T-helper 1 cell (primary cell): ENCODE measurements around the gene AMOTL1.

ENCODE experiments used
- DNase-seq, 5 donors: peaks; one replicate each; pipeline ENCODE4 v3.0.0-alpha.2; 2012 to 2020

The AMOTL1 gene

GRCh38 chr11:94861306-94861845, 93.2 kb downstream of the AMOTL1 start:
- no peak for DNase-seq

GRCh38 chr11:94862926-94863880, 95.0 kb downstream of the AMOTL1 start:
- no peak for DNase-seq

DNA sequence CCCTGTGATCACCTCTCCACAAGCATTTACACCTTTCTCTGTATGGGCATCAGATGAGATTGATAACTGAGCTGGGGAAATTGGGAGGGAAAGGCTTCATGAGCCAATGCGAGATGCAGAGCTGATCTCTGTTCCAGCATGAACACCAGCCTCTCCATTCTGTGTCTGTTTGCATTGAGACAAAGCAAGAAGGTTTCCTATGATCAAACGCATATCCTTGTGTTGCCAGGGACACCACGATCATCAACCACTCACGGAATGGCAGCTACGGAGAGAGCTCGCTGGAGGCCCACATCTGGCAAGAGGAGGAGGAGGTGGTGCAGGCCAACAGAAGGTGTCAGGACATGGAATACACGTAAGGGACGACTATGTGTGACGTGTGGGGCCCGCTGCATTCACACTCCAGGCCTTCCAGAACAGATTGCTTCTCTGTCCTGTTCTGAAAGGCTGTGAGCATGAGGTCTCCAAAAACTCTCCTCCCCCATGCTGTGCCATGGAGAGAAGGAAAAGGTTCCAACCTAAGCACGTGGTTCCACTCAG, 96.4 kb downstream of the AMOTL1 start:
- DNase-seq = no peak

DNA sequence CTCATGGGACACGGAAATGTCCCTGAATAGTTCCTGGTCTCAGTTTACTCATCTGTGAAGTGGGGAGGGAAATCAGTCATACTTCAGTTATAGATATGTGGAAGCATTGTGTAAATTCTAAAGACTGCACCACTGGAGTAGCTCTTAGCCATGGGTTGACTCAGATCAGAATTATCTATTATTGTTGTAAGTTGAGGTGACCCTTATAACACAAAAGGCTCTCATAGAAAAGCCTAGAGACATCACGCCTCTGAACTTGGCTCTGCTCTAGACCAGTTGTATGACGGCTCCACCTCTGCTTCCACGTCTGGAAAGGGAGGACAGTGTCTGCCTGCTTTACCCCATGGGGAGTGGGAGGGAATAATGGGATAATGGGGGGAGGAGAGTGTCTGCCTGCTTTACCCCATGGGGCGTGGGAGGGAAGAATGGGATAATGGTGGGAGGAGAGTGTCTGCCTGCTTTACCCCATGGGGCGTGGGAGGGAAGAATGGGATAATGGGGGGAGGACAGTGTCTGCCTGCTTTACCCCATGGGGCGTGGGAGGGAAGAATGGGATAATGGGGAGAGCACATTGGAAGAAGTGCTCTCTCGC, 98.2 kb downstream of the AMOTL1 start:
- no peak for DNase-seq

DNA sequence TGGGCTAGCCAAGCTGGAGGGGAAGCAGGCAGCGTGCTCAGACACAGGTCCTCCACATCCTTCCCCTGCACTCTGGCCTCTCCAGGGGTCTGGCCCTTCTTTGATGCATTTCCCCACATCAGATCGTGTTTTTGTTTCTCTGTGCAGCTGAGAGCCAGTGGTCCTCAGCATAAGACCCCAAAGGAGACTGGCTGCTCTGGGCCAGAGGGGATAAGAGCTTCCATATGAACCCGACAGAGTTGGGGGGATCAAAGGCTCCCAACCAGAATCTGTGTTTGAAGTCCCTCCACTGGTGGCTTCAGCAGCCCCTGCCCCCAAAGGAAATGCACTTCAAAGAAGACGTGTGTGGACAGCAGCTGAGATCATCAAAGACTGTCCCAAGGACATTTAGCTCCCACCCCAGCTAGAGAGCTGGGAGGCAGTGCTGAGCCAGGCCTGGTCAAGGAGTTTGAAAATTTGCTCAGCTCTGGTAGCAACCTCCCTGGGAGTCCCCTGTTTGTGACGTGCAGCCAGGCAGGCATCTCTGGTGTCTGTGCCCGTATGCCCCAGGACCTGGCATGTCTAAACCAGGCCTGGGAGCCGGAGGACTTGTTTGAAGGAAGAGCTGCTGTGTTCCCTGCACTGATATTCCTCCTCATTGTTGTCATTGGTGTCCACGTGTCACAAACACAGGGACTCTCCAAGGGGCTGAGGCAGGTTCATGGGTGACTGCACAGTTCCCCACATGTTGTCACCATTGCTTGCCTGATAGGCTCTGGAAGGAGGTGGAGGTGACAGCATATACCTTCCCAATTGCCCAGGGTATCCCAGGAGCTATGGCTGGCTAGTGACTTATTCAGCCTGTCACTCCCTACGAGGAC, 99.0 kb downstream of the AMOTL1 start:
- no peak for DNase-seq

DNA sequence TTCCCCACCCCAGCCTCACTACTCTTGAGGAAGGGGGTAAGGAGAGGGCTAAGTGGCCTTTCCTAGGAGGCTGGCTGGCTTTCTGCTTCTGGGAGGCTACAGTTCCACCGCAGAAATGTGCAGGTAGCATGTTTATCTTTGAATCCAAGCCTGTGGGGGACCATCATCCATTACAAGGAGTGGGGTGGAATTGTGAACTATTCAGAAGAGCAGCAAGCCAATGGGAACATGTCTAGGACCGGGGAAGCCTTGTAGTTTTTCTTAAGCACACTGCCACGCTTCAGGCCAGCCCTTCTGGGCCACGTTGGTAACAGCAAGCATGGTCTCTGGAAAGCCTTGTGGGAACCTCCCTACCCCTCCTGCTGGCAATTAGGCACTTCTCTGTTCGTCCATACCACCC, 100.3 kb downstream of the AMOTL1 start:
- DNase-seq = no peak

DNA sequence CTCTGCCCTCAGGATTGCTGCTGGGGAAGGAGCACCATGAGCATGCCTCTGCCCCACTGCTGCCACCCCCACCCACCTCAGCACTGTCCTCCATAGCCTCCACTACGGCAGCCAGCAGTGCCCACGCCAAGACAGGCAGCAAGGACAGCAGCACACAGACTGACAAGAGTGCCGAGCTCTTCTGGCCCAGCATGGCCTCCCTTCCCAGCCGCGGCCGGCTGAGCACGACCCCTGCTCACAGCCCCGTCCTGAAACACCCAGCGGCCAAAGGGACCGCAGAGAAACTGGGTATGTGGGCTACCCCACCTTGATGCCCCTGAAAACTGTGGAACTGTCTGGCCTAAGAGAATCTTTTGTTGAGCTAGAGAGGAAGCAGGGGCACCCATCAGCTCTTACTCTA, 101.0 kb downstream of the AMOTL1 start:
- no peak for DNase-seq

GRCh38 chr11:94870422-94870821, 102.3 kb downstream of the AMOTL1 start:
- no peak for DNase-seq

- no peak for DNase-seq
Observed at GRCh38 chr11:94871491-94872185, 103.5 kb downstream of the AMOTL1 start.

DNA sequence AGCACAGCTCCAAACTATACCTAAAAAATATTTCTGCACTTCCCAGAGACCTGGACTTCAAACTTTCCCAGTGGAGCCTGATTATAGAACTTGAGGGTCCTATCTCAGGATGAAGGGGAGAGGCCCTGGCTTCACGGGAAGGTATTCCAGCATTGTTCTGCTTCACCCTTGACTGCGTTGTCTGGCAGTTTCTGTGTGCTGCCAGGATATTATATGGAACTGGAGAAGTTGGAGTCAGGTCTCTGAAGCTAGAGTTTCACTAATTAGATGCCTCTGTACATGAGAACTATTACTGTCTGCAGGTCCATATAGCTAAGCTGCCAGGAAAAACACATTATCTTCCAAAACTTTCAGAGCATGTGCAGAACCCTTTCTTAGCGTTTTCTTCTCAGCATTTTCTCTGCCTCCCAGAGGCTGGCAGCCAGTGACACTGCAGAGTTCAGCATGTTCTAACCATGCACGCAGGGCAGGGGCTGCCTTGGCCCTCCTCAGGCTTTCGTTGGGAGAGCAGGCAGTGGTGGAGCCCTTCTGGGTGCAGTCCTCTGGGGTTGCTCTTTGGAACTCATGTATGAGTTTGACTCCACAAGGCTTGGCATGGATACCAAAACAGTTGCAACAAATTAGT, 105.9 kb downstream of the AMOTL1 start:
- DNase-seq = no peak

GRCh38 chr11:94876222-94876621, 108.1 kb downstream of the AMOTL1 start:
- no peak for DNase-seq

DNA sequence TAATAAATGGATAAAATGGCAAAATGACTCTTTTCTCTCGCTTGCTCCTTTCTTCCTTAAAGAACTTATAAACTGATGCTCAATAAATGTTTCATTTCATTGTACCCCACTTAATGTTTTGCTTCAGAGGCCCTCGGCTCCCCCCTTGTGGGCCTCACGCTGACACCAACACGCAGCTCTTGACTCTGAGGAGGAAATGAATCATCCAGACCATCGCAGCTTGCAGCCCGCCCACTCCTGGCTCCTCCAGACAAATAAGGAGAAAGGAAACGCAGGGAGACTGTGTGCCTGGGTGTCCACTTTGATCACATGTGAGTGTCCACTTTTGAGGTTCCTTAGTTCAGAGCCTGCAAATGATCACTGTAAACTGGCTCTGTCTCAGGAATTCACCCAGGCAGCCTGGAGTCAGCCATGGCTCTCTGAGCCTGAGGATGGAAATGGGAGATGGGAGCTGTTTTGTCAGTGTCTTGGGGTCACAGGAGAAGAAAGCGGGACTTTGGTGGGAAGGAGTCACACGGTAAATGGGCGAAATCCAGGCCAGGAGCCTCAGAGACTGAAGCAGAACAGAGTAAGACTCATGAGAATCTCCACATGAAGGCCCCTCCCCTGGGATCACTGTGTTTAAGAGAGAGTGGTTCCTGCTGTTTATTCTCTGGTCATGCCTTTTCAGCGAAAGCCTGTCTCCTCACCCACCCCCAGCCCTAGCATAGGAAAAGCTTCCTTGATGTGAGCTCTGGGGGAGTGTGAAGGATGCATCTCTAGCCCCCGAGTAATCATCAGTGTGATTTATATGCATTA, 108.7 kb downstream of the AMOTL1 start:
- peak in 1 of 5 donors; percentile 72 for DNase-seq

DNA sequence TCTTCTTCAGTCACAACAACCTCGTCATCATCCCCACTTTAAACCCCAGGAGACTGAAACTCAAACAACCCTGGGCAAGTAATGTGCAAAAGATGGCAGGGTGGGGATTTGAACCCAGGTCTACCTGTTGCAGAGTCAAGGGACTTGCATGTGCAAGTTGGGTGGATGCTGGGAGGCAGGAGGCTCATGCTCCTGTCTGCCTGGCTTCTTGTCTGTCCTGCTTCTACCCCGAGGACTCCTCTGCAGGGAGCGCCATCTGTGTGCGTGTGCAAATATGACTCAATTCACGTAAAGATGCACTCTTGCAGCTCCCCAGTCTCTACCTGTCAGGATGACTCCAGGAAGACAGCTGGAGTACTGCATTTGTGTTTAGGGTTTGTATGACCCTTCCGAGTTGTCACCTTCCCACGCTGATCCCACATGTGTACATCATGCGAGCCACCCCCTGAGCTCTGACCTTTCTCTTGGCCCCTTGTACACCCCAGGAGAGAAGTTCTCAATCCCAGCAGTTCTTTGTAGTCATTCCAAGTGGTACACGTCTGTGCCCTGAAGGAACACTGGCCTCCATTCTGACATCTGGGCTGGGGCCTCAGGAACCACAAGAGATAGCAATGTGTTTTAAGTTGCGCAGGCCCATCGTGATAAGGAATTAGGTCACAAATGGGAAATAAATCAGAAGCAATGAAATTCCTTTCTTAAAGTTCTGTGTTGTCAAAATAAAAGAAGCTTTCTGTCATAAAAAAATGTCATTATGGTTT, 109.5 kb downstream of the AMOTL1 start:
- DNase-seq = no peak

- DNase-seq = no peak
Observed at GRCh38 chr11:94879006-94879405, 110.8 kb downstream of the AMOTL1 start.

DNA sequence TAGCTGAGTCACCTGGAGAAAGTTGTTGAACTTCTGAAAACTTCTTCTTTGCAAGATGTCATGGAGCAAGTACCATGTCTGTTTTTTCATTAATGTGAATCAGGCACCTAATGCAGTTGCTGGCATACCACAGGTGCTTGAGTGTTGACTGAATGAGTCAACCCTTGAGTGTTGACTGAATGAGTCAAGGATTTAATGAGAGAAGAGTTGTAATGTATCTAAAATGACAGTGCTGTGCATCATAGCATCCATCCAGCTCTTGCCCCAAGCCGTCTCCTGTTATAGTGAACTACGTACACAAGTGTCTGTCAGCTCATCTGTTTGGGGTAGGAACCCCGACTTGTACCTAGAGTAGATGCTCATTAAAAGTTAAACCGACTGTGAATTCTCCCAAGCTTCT, 112.1 kb downstream of the AMOTL1 start:
- no peak for DNase-seq

DNA sequence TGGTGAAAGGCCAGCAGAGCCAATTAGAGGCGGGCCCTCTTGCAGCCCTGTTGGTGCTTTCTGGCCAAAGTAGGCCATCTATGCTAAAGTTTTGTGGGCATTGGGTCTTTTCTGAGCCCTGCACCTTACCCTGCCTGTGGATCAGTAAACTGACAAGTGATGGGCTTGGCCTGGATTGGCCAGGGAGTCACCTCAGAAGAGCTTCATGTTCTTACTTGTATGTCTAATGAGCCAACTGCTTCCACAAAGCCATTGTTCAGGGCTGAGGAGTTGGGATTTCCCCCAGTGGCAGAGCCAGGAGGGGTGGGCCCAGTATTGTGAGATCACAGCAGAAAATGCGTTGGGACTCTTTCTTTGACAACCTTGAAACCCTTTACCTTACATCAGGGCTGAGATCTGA, 114.8 kb downstream of the AMOTL1 start:
- DNase-seq = no peak

GRCh38 chr11:94883878-94884277, 115.7 kb downstream of the AMOTL1 start:
- no peak for DNase-seq

GRCh38 chr11:94884376-94884775, 116.2 kb downstream of the AMOTL1 start:
- DNase-seq = no peak

GRCh38 chr11:94885133-94885532, 117.0 kb downstream of the AMOTL1 start:
- no peak for DNase-seq

- no peak for DNase-seq
Observed at GRCh38 chr11:94885581-94885980, 117.4 kb downstream of the AMOTL1 start.
